GM19035 (cell line): Measurements from ENCODE around the gene NOD1.

ENCODE experiments used
- ATAC-seq: cut with Tn5 transposase; IDR thresholded peaks from one replicate; pipeline ENCODE4 v1.9.1; 2021; ENCODE audit not compliant: unreplicated experiment

The NOD1 gene

GRCh38 chr7:30472081-30472783, 6.4 kb downstream of the NOD1 start:
- ATAC-seq: no peak

GRCh38 chr7:30471205-30471604, 7.4 kb downstream of the NOD1 start:
- ATAC-seq: no peak

GRCh38 chr7:30470771-30471170, 7.8 kb downstream of the NOD1 start:
- ATAC-seq: no peak

GRCh38 chr7:30470163-30470770, 8.3 kb downstream of the NOD1 start:
- ATAC-seq: no peak

GRCh38 chr7:30469303-30469702, 9.3 kb downstream of the NOD1 start:
- no peak for ATAC-seq

- no peak for ATAC-seq
These were observed 9.8 kb downstream of the NOD1 start for GRCh38 chr7:30468791-30469190.

GRCh38 chr7:30468041-30468440, 10.5 kb downstream of the NOD1 start:
- ATAC-seq: no peak

GRCh38 chr7:30467271-30467670, 11.3 kb downstream of the NOD1 start:
- ATAC-seq: no peak

- no peak for ATAC-seq
These were observed 12.3 kb downstream of the NOD1 start for GRCh38 chr7:30466266-30466665.

GRCh38 chr7:30465811-30466180, 12.8 kb downstream of the NOD1 start:
- ATAC-seq: no peak

- no peak for ATAC-seq
These were observed 13.4 kb downstream of the NOD1 start for GRCh38 chr7:30465046-30465810.

GRCh38 chr7:30464231-30464671, 14.3 kb downstream of the NOD1 start:
- no peak for ATAC-seq

- ATAC-seq: no peak
These were observed 15.0 kb downstream of the NOD1 start for GRCh38 chr7:30463405-30464145.

GRCh38 chr7:30462179-30462578, 16.4 kb downstream of the NOD1 start:
- no peak for ATAC-seq

- ATAC-seq: no peak
These were observed 18.3 kb downstream of the NOD1 start for GRCh38 chr7:30460246-30460633.

- no peak for ATAC-seq
These were observed 18.9 kb downstream of the NOD1 start for GRCh38 chr7:30459591-30460245.

- no peak for ATAC-seq
These were observed 20.3 kb downstream of the NOD1 start for GRCh38 chr7:30458311-30458710.

- ATAC-seq: no peak
These were observed 24.7 kb downstream of the NOD1 start for GRCh38 chr7:30453921-30454320.

- no peak for ATAC-seq
These were observed 25.6 kb downstream of the NOD1 start for GRCh38 chr7:30453016-30453415.

GRCh38 chr7:30452280-30452930, 26.2 kb downstream of the NOD1 start:
- ATAC-seq: no peak
